NCI-H1105 treated with DMSO at 0.1 percent for 48 hours (cell line): Measurements from ENCODE around the gene NLGN1.

Experiments
- DNase-seq: peaks from one replicate; lab custom pipeline; 2025; lab: John Stamatoyannopoulos, UW

The NLGN1 gene

DNA sequence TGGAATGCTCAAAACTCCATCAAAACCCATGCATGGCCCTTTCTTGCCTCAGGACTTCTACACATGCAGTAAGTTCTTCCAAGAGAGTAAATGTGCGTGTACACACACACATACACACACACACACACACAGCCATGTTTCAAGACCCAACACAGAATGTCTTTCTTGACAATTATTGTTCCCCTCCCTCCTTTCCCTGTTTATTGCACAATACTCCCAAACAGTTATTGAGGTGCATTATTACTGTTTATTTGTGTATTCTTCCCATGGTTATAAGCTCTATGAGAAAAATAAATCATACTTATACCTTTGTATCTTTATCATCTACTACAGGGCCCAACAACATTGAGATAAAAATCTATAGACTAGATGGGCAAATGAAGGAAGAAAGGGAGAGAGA, 937.8 kb downstream of the NLGN1 start:
- DNase-seq, result no peak

DNA sequence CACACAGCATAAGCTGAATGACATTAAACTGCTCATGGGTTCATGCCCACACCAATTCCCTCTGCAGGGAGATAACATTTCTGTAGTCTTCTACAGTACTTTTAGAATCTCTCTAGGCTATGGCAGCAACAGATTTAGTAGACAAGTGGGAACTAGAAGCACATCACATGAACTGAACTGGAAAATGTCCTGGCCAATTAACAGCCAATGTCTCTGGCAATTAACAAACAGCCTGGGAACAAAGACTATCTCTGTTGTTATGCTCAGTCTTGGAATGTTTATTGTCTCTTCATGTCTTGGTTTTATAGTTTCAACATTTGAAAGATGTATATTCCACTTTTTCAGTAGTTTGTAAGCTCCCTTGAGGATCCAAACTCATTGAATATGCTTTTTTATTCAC, 938.4 kb downstream of the NLGN1 start:
- no peak for DNase-seq
